IMR-90 (cell line): ENCODE results near the gene ERC2. TPM values are rescaled to one million over a fixed set of nuclear protein-coding genes. Genes with fewer than 3 reads are reported as not detected.

Experiments
- ATAC-seq: fragments of 200-7000 bp; cut with Tn5 transposase; 2 replicates; pipeline ENCODE4 v1.9.1; 2020; ENCODE audit warnings: low read depth, mild to moderate bottlenecking, moderate library complexity
- BruUV-seq: library from RNA; stranded (reverse); fragments of 400-500 nt; replicated peaks from 2 replicates; lab custom pipeline; 2021; lab: Mats Ljungman, UMichigan
- CTCF ChIA-PET: fragments of 300-600 bp; formaldehyde crosslinking; extraction: SDS; loops from one replicate; lab custom pipeline; 2021; ENCODE audit warnings: antibody characterized with exemption; lab: Yijun Ruan, JAX
- POLR2A ChIA-PET: fragments of 300-600 bp; sonication (Branson Sonifier 250); formaldehyde crosslinking; loops from one replicate; lab custom pipeline; 2022; ENCODE audit warnings: antibody characterized with exemption; ENCODE audit not compliant: unreplicated experiment; lab: Charles Lee
- DNase-seq: peaks from one replicate; pipeline ENCODE4 v3.0.0; 2013
- H2AFZ ChIP-seq: replicated peaks from 2 replicates; pipeline ENCODE3; 2013; ENCODE audit warnings: low read length, mild to moderate bottlenecking; ENCODE audit not compliant: poor library complexity
- H2AK5ac ChIP-seq: 2 replicates; pipeline ENCODE4 v1.6.1; 2013; ENCODE audit warnings: low read depth, low read length, inconsistent platforms
- H2AK9ac ChIP-seq: replicated peaks from 2 replicates; pipeline ENCODE3; 2013; ENCODE audit warnings: mild to moderate bottlenecking, low read depth, low read length, moderate library complexity; ENCODE audit not compliant: poor library complexity
- H2BK120ac ChIP-seq: 2 replicates; pipeline ENCODE4 v1.6.1; 2013; ENCODE audit warnings: low read depth, low read length, inconsistent platforms
- H2BK15ac ChIP-seq: 3 replicates; pipeline ENCODE4 v1.6.1; 2013; ENCODE audit warnings: low read depth, low read length, inconsistent platforms
- H2BK20ac ChIP-seq: 2 replicates; pipeline ENCODE4 v1.6.1; 2013; ENCODE audit warnings: low read depth, mild to moderate bottlenecking, inconsistent platforms, low read length, moderate library complexity
- H2BK5ac ChIP-seq: 2 replicates; pipeline ENCODE4 v1.6.1; 2013; ENCODE audit warnings: mild to moderate bottlenecking, low read depth, low read length, inconsistent platforms; ENCODE audit not compliant: poor library complexity, severe bottlenecking
- H3K14ac ChIP-seq: replicated peaks from 2 replicates; pipeline ENCODE4 v1.6.1; 2013; ENCODE audit warnings: low read depth, low read length, inconsistent platforms
- H3K18ac ChIP-seq: 2 replicates; pipeline ENCODE4 v1.6.1; 2013; ENCODE audit warnings: low read depth, low read length, control low read depth
- H3K23ac ChIP-seq: 2 replicates; pipeline ENCODE4 v1.6.1; 2013; ENCODE audit warnings: low read depth, low read length, inconsistent platforms
- H3K27ac ChIP-seq: 2 replicates; pipeline ENCODE4 v1.5.1; 2013; ENCODE audit warnings: mild to moderate bottlenecking, control low read depth, low read length; ENCODE audit not compliant: insufficient read depth
- H3K27me3 ChIP-seq: 2 replicates; pipeline ENCODE4 v1.6.1; 2013; ENCODE audit warnings: low read length; ENCODE audit not compliant: control insufficient read depth, insufficient read depth
- H3K36me3 ChIP-seq: 2 replicates; pipeline ENCODE4 v1.6.1; 2013; ENCODE audit warnings: low read length, mixed read lengths; ENCODE audit not compliant: control insufficient read depth, insufficient read depth
- H3K4ac ChIP-seq: 2 replicates; pipeline ENCODE4 v1.6.1; 2013; ENCODE audit warnings: low read depth, low read length, inconsistent platforms
- H3K4me1 ChIP-seq: 2 replicates; pipeline ENCODE4 v1.6.1; 2013; ENCODE audit warnings: low read length, mixed read lengths; ENCODE audit not compliant: control insufficient read depth, insufficient read depth
- H3K4me2 ChIP-seq: 2 replicates; pipeline ENCODE4 v1.6.1; 2013; ENCODE audit warnings: low read depth, mild to moderate bottlenecking, control low read depth, low read length, moderate library complexity
- H3K4me3 ChIP-seq: 2 replicates; pipeline ENCODE4 v1.5.1; 2013; ENCODE audit warnings: low read depth, mild to moderate bottlenecking, control low read depth, low read length, moderate library complexity; ENCODE audit not compliant: insufficient read depth
- H3K56ac ChIP-seq: 2 replicates; pipeline ENCODE4 v1.6.1; 2013; ENCODE audit warnings: low read length, inconsistent platforms; ENCODE audit not compliant: insufficient read depth; ENCODE audit errors: extremely low read depth
- H3K79me1 ChIP-seq, 2 experiments: 2 replicates each; pipeline ENCODE4 v1.6.1; 2013; ENCODE audit warnings: low read length in 2 of 2, inconsistent platforms in 1 of 2, low read depth in 1 of 2
- H3K9ac ChIP-seq: 2 replicates; pipeline ENCODE4 v1.6.1; 2013; ENCODE audit warnings: low read depth, low read length, control low read depth
- H3K9me1 ChIP-seq: 2 replicates; pipeline ENCODE4 v1.6.1; 2013; ENCODE audit warnings: low read length, inconsistent platforms; ENCODE audit not compliant: insufficient read depth
- H3K9me3 ChIP-seq: 2 replicates; pipeline ENCODE4 v1.6.1; 2013; ENCODE audit warnings: low read length; ENCODE audit not compliant: control insufficient read depth, insufficient read depth
- H4K20me1 ChIP-seq: 2 replicates; pipeline ENCODE4 v1.6.1; 2013; ENCODE audit warnings: low read length, inconsistent platforms; ENCODE audit not compliant: insufficient read depth
- H4K5ac ChIP-seq: 2 replicates; pipeline ENCODE4 v1.6.1; 2013; ENCODE audit warnings: mild to moderate bottlenecking, low read depth, low read length, control low read depth
- H4K8ac ChIP-seq, 2 experiments: 2 replicates each; pipeline ENCODE4 v1.6.1; 2013; ENCODE audit warnings: low read depth in 2 of 2, low read length in 2 of 2, control low read depth in 1 of 2, inconsistent platforms in 1 of 2
- H4K91ac ChIP-seq: 2 replicates; pipeline ENCODE4 v1.6.1; 2013; ENCODE audit warnings: low read depth, low read length, inconsistent platforms; ENCODE audit not compliant: insufficient read depth
- BHLHE40 ChIP-seq: fragments of 150-350 bp; IDR thresholded peaks from 2 replicates; pipeline ENCODE4 v1.6.1; 2016; ENCODE audit warnings: mild to moderate bottlenecking, low read depth, low read length
- CEBPB ChIP-seq: IDR thresholded peaks from 2 replicates; pipeline ENCODE4 v1.6.1; 2012; ENCODE audit warnings: low read depth, low read length, improper control_type of control experiment
- CHD1 ChIP-seq: IDR thresholded peaks from 2 replicates; pipeline ENCODE4 v1.6.1; 2012; ENCODE audit warnings: low read depth, low read length, improper control_type of control experiment
- CTCF ChIP-seq: conservative IDR thresholded peaks from 2 replicates; pipeline ENCODE4 v1.5.1; 2012; ENCODE audit warnings: mild to moderate bottlenecking, low read depth, low read length, improper control_type of control experiment
- ELK1 ChIP-seq: fragments of 150-350 bp; IDR thresholded peaks from 2 replicates; pipeline ENCODE4 v1.6.1; 2016; ENCODE audit warnings: low read depth, mild to moderate bottlenecking, low read length, moderate library complexity, borderline replicate concordance
- FOS ChIP-seq: fragments of 150-350 bp; IDR thresholded peaks from 2 replicates; pipeline ENCODE4 v1.6.1; 2016; ENCODE audit warnings: low read depth, low read length
- MAFK ChIP-seq: IDR thresholded peaks from 2 replicates; pipeline ENCODE4 v1.6.1; 2012; ENCODE audit warnings: low read depth, low read length, improper control_type of control experiment
- MAZ ChIP-seq: IDR thresholded peaks from 2 replicates; pipeline ENCODE4 v1.6.1; 2012; ENCODE audit warnings: low read depth, mild to moderate bottlenecking, low read length, improper control_type of control experiment, moderate library complexity, borderline replicate concordance
- MXI1 ChIP-seq: IDR thresholded peaks from 2 replicates; pipeline ENCODE4 v1.6.1; 2012; ENCODE audit warnings: low read depth, mild to moderate bottlenecking, low read length, moderate library complexity, borderline replicate concordance
- NFE2L2 ChIP-seq: fragments of 150-350 bp; IDR thresholded peaks from 2 replicates; pipeline ENCODE4 v1.6.1; 2016; ENCODE audit warnings: low read depth, mild to moderate bottlenecking, low read length
- POLR2A ChIP-seq: IDR thresholded peaks from 2 replicates; pipeline ENCODE4 v1.6.1; 2012; ENCODE audit warnings: mild to moderate bottlenecking, low read depth, low read length
- RAD21 ChIP-seq: IDR thresholded peaks from 2 replicates; pipeline ENCODE4 v1.6.1; 2012; ENCODE audit warnings: low read length, improper control_type of control experiment
- RCOR1 ChIP-seq: IDR thresholded peaks from 2 replicates; pipeline ENCODE4 v1.6.1; 2012; ENCODE audit warnings: mild to moderate bottlenecking, low read length, improper control_type of control experiment; ENCODE audit not compliant: insufficient replicate concordance
- RFX5 ChIP-seq: IDR thresholded peaks from 2 replicates; pipeline ENCODE4 v1.8.0; 2012; ENCODE audit warnings: low read depth, mild to moderate bottlenecking, low read length, moderate library complexity
- SMC3 ChIP-seq: fragments of 150-350 bp; IDR thresholded peaks from 2 replicates; pipeline ENCODE4 v1.6.1; 2016; ENCODE audit warnings: low read depth, mild to moderate bottlenecking, antibody characterized with exemption, low read length, moderate library complexity
- USF2 ChIP-seq: fragments of 150-350 bp; IDR thresholded peaks from 2 replicates; pipeline ENCODE4 v1.6.1; 2017; ENCODE audit warnings: mild to moderate bottlenecking, antibody characterized with exemption, low read length, low read depth
- WGBS, 2 experiments: methylation state at CpG; one replicate each; pipeline versions ENCODE4 v1.1.5 to v1.1.7; 2013; ENCODE audit warnings: missing lambda C conversion rate in 2 of 2; ENCODE audit not compliant: insufficient read length in 1 of 2; ENCODE audit errors: extremely low coverage in 2 of 2; 5-methylcytosine and 5-hydroxymethylcytosine counted together
- dilution Hi-C: fragments of 300-500 bp; cut with HindIII; formaldehyde crosslinking; loops from one replicate; pipeline ENCODE4 v1.14.3; 2018; ENCODE audit warnings: low sequenced_read_pairs; ENCODE audit not compliant: unreplicated experiment
- in situ Hi-C: fragments of 300-500 bp; cut with MboI; formaldehyde crosslinking; loops from 3 replicates; pipeline ENCODE4 v1.14.3; 2019; ENCODE audit warnings: low sequenced_read_pairs, inconsistent platforms, mixed read lengths
- intact Hi-C: fragments of 100-400 bp; cut with micrococcal nuclease; formaldehyde crosslinking; loops from 2 replicates; pipeline ENCODE4 v1.10.0; 2022
- polyA plus RNA-seq, 3 experiments: library from polyadenylated mRNA; depleted of rRNA; stranded (reverse); fragments of >200 nt; gene quantifications; 2 replicates each; pipeline ENCODE4 v1.2.3, GENCODE V29; 2012; ENCODE audit warnings: low replicate concordance in 1 of 3
- total RNA-seq: library from RNA; depleted of rRNA; stranded (reverse); fragments of >200 nt; gene quantifications from 2 replicates; pipeline ENCODE4 v1.2.3, GENCODE V29; 2012

ERC2 gene
- total and polyA plus RNA-seq, 2 of the 4 experiments (the other 2 are of a cell fraction), result 0.17 to 0.18 TPM

GRCh38 chr3:56288258-56288657 is 180.0 kb downstream of the ERC2 start:
- ChIA-PET CTCF (no interaction called here), POLR2A (no interaction called here)
- Histone ChIP-seq H2BK20ac (no peak overlapping the region), H4K8ac (no peak overlapping the region), H3K79me1 (no peaks in the 10 kb centered on the region), H3K4ac (no peak overlapping the region), H4K91ac (no peak overlapping the region), H2AFZ (no peak overlapping the region), H3K9me1 (no peaks in the 10 kb centered on the region), H3K4me2 (no peak overlapping the region), H2BK15ac (no peak overlapping the region), H3K36me3 (no peaks in the 10 kb centered on the region), H4K5ac (no peak overlapping the region), H2BK120ac (no peak overlapping the region), H3K14ac (no peak overlapping the region), H2AK5ac (no peak overlapping the region), H3K18ac (no peak overlapping the region), H3K23ac (no peak overlapping the region), H3K56ac (no peak overlapping the region), H3K4me3 (no peak overlapping the region), H3K4me1 (no peaks in the 10 kb centered on the region), H3K27ac (no peak overlapping the region), H3K27me3 (no peaks in the 10 kb centered on the region), H3K9ac (no peak overlapping the region), H2AK9ac (no peak overlapping the region), H4K20me1 (no peaks in the 10 kb centered on the region), H2BK5ac (no peak overlapping the region), H3K9me3 (no peaks in the 10 kb centered on the region)
- DNase-seq (no peak), ATAC-seq (no peak)
- TF ChIP-seq MAFK (no peak), USF2 (no peak), NFE2L2 (no peak), RAD21 (no peak), RFX5 (no peak), ELK1 (no peak), CHD1 (no peak), POLR2A (no peak), CTCF (no peak), MXI1 (no peak), SMC3 (no peak), RCOR1 (no peak), BHLHE40 (no peak), FOS (no peak), CEBPB (no peak), MAZ (no peak)
- WGBS, 2 experiments, result 20% methylated on average over 1 of the region's 4 CpGs; no CpG with 5 or more reads in 1 of the 2 experiments
- dilution Hi-C loops, result no loop called here
- in situ Hi-C loops, result no loop called here
- no TSS peak for BruUV-seq
- intact Hi-C loops, result no loop called here
